ENCODE results near the gene IPO9. TPM values are rescaled to one million over a fixed set of nuclear protein-coding genes. Genes with fewer than 3 reads are reported as not detected.

The IPO9 gene
- total RNA-seq, 4 donors from 2014 or later = 10.1 to 17.2 (median 12.3) TPM

DNA sequence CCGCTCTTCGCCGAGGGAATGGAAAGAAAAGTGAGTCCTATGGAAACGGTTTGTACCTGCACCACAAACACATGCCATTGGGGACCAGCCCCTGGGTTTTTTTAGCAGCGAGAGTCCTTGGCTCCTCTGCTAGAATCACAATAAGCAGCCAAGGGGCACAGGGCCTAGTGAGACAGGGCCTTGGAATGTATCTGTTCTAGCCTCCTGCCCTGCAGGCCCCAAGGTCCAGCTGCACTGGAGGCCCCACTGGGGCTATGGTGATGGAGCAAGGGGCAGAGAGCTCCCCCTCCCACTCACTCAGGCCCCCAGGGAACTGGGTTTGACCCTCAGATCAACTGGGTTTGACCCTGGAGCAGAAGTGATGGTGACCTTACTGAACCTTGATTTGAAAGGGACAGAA lies 74.2 kb downstream of the IPO9 start:
- Histone ChIP-seq H3K9me3 (no peaks in the 10 kb centered on the region), H3K27me3 (no peaks in the 10 kb centered on the region), H3K4me3 (no peak overlapping the region), H3K4me1 (peaks cover 5 to 81% (median 41%) of the 10 kb centered on the region in 3 donors), H3K36me3 (no peaks in the 10 kb centered on the region), H3K27ac (peak overlapping the region; percentile 68 to 91 (median 88))
- intact Hi-C loops (cut with DNase I) = no loop called here
- DNase-seq = no peak
- WGBS, 2 donors = 80 to 84% methylated on average over 2 to 5 of the region's 5 CpGs
- no peak for TF ChIP-seq POLR2A (IDR thresholded peaks at IDR 0.05)
- no peak for TF ChIP-seq CTCF (IDR thresholded peaks at IDR 0.05)

DNA sequence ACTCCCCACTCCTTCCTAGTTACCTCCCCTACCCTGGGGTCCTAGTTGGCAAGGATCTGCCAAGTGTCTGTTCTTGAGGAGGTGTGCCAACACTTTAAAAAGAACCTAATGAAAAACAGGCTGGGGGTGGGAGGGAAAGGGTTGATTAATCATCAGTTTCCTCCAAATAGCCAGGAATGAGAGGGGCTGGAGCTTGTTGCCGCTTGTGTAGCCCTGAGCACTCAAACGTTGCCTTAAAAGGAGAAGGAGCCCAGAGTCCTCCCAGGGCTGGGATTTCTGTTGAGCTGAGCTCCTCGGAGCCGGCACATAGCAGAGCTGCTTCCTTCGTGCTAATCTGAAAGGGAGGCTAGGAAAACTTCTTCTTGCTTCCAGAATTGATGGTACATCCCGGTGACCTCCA lies 75.6 kb downstream of the IPO9 start:
- peak overlapping the region; percentile 68 to 91 (median 88) for H3K27ac ChIP-seq

DNA sequence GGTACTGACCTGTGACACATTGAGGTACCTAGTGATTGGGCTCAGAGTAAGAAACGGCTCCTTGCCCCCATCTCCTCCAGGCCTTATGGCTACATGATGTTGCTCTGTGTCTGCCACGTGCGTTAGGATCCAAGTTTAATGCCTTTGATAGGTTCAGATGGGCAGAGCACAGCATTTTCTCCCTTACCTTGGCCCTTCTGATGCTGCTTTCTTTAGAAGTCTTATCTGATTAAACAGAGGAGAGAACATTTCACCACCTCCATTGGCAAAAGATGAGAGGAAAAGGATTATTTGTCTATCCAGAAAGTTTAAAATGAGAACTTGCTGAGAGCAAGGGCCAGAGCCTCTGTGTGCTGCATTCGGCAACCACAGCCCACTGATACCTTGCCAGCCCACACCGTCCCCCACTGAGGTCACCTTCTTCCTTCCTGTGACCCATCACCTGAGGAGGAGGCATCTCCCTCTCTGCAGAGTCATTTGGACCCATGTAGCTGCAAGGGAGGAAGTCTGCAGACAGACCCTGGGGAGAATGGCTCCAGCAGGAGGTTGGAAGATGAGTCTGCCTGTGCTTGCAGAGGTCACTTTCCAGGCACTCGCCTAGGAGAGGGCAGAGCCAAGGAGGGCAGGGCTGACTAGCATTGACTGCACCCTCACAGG lies 76.4 kb downstream of the IPO9 start:
- Histone ChIP-seq H3K36me3 (no peaks in the 10 kb centered on the region), H3K9me3 (no peaks in the 10 kb centered on the region), H3K4me1 (peaks cover 5 to 84% (median 45%) of the 10 kb centered on the region in 3 donors), H3K27me3 (no peaks in the 10 kb centered on the region), H3K4me3 (no peak overlapping the region), H3K27ac (peak overlapping the region; percentile 67 to 91 (median 88))
- no peak for DNase-seq
- WGBS, 2 donors = 32 to 44% methylated on average over 6 of the region's 6 CpGs
- intact Hi-C loops (cut with DNase I) = no loop called here
- TF ChIP-seq CTCF (IDR thresholded peaks at IDR 0.05) (no peak), POLR2A (IDR thresholded peaks at IDR 0.05) (no peak)

More for the DNA sequence above, 75.6 kb downstream of the IPO9 start:
- intact Hi-C loops (cut with DNase I) = no loop called here
- Histone ChIP-seq H3K27me3 (no peaks in the 10 kb centered on the region), H3K9me3 (no peaks in the 10 kb centered on the region), H3K4me3 (no peak overlapping the region), H3K4me1 (peaks cover 5 to 83% (median 45%) of the 10 kb centered on the region in 3 donors), H3K36me3 (no peaks in the 10 kb centered on the region)
- DNase-seq = no peak
- 20 to 32% methylated on average over 6 of the region's 6 CpGs for WGBS, 2 donors
- no peak for TF ChIP-seq CTCF (IDR thresholded peaks at IDR 0.05)
- TF ChIP-seq POLR2A (IDR thresholded peaks at IDR 0.05) = no peak

- 67 to 91% methylated on average over 3 of the region's 3 CpGs for WGBS, 2 donors
- Histone ChIP-seq H3K9me3 (no peaks in the 10 kb centered on the region), H3K27me3 (no peaks in the 10 kb centered on the region), H3K4me1 (peaks cover 5 to 79% (median 45%) of the 10 kb centered on the region in 3 donors), H3K27ac (peak overlapping the region; percentile 67 to 91 (median 88)), H3K36me3 (no peaks in the 10 kb centered on the region), H3K4me3 (no peak overlapping the region)
- DNase-seq = no peak
- no peak for TF ChIP-seq POLR2A (IDR thresholded peaks at IDR 0.05)
- no peak for TF ChIP-seq CTCF (IDR thresholded peaks at IDR 0.05)
- intact Hi-C loops (cut with DNase I) = no loop called here
Measured at GRCh38 chr1:201906336-201906735, 77.4 kb downstream of the IPO9 start.

DNA sequence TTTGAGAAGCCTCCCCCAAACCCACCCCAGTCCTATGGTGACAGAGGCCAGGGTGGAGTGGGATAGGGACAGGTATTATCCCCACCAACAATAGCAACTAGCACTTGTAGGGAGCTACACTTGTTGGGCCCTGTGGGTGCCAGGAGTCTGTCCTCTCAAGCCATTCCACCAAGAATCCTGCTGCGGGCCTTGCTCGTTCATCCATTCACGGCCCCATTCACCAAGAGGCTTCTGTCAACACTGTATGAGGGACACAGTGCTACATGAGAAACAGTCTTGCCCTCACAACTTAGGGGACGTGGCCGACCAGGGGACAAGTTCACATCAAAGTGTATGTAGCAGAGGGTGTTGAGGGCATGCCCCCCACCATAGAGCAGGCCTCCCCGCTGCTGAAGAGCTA lies 78.7 kb downstream of the IPO9 start:
- H3K27ac ChIP-seq = peak overlapping the region; percentile 55 to 91 (median 88)
- 63 to 100% methylated on average over 4 to 5 of the region's 6 CpGs for WGBS, 2 donors
- no peak overlapping the region for H3K4me3 ChIP-seq
- intact Hi-C loops (cut with DNase I) = no loop called here
- H3K9me3 ChIP-seq = no peaks in the 10 kb centered on the region
- DNase-seq = no peak
- TF ChIP-seq POLR2A (IDR thresholded peaks at IDR 0.05) (no peak), CTCF (IDR thresholded peaks at IDR 0.05) (no peak)
- no peaks in the 10 kb centered on the region for H3K36me3 ChIP-seq
- H3K4me1 ChIP-seq = peaks cover 3 to 88% (median 45%) of the 10 kb centered on the region in 3 donors
- H3K27me3 ChIP-seq = no peaks in the 10 kb centered on the region

Measured in esophagus squamous epithelium (tissue), 5 donors.